Endothelial cell (in vitro differentiated cells): ENCODE data around the gene UBE2L3. TPM values are rescaled to one million over a fixed set of nuclear protein-coding genes. Genes with fewer than 3 reads are reported as not detected.
"Not testable (repeated sequence)": the region's sequence is repeated elsewhere in the genome, so short reads cannot be mapped to it uniquely, and the experiment has no call there.

Source experiments
- DNase-seq: peaks from one replicate; pipeline ENCODE4 v3.0.0; 2021; ENCODE audit warnings: low spot score
- H3K27ac Mint-ChIP-seq: one replicate; pipeline ENCODE4 v1.8.0; 2021; ENCODE audit warnings: mixed read lengths, inconsistent platforms; ENCODE audit not compliant: unreplicated experiment
- H3K27me3 Mint-ChIP-seq: one replicate; pipeline ENCODE4 v1.8.0; 2021; ENCODE audit warnings: mild to moderate bottlenecking, moderate library complexity, mixed read lengths, inconsistent platforms; ENCODE audit not compliant: unreplicated experiment
- H3K36me3 Mint-ChIP-seq: one replicate; pipeline ENCODE4 v1.8.0; 2021; ENCODE audit warnings: mild to moderate bottlenecking, low read depth, mixed read lengths, inconsistent platforms; ENCODE audit not compliant: unreplicated experiment
- H3K4me1 Mint-ChIP-seq: one replicate; pipeline ENCODE4 v1.8.0; 2021; ENCODE audit warnings: mild to moderate bottlenecking, mixed read lengths, inconsistent platforms; ENCODE audit not compliant: unreplicated experiment
- H3K4me3 Mint-ChIP-seq: one replicate; pipeline ENCODE4 v1.8.0; 2021; ENCODE audit warnings: mild to moderate bottlenecking, mixed read lengths, inconsistent platforms; ENCODE audit not compliant: unreplicated experiment
- H3K9me3 Mint-ChIP-seq: one replicate; pipeline ENCODE4 v1.8.0; 2021; ENCODE audit warnings: mixed read lengths, inconsistent platforms; ENCODE audit not compliant: unreplicated experiment
- total RNA-seq: library from RNA; stranded (reverse); fragmentation: NEBNext Ultra II Directional; extraction: Animal tissue kit (Norgen Biotek cat#: 25700); gene quantifications from one replicate; pipeline ENCODE4 v1.2.1, GENCODE V29; 2021; ENCODE audit not compliant: unreplicated experiment
- TF ChIP-seq, protein P1 (sequence below): fragments of 200-600 bp; sonication (generic); IDR thresholded peaks from one replicate; pipeline ENCODE4 v1.5.0; 2021; ENCODE audit warnings: antibody characterized with exemption; ENCODE audit not compliant: unreplicated experiment

The UBE2L3 gene
- total RNA-seq, 1 donor from 2014 or later, result 62.2 TPM

DNA sequence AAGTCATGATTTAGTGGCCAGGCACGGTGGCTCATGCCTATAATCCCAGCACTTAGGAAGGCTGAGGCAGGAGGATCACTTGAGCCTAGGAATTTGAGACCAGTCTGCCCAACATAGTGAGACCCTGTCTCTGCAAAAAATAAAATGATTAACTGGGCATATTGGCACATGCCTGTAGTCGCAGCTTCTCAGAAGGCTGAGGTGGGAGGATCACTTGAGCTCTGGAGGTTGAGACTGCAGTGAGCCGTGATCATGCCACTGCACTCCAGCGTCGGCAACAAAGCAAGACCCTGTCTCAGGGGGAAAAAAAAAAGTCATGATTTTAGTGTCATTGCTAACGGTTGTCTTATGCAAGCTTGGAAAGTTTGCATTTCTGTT is 11.9 kb downstream of the UBE2L3 start:
- Mint-ChIP-seq H3K9me3 (no peaks in the 10 kb centered on the region), H3K27ac (no peak overlapping the region), H3K36me3 (peaks cover 7% of the 10 kb centered on the region), H3K4me1 (peaks cover 16% of the 10 kb centered on the region), H3K4me3 (no peak overlapping the region), H3K27me3 (peaks cover 4% of the 10 kb centered on the region)
- no peak for DNase-seq
- TF ChIP-seq, protein P1, sequence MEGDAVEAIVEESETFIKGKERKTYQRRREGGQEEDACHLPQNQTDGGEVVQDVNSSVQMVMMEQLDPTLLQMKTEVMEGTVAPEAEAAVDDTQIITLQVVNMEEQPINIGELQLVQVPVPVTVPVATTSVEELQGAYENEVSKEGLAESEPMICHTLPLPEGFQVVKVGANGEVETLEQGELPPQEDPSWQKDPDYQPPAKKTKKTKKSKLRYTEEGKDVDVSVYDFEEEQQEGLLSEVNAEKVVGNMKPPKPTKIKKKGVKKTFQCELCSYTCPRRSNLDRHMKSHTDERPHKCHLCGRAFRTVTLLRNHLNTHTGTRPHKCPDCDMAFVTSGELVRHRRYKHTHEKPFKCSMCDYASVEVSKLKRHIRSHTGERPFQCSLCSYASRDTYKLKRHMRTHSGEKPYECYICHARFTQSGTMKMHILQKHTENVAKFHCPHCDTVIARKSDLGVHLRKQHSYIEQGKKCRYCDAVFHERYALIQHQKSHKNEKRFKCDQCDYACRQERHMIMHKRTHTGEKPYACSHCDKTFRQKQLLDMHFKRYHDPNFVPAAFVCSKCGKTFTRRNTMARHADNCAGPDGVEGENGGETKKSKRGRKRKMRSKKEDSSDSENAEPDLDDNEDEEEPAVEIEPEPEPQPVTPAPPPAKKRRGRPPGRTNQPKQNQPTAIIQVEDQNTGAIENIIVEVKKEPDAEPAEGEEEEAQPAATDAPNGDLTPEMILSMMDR, result no peak

DNA sequence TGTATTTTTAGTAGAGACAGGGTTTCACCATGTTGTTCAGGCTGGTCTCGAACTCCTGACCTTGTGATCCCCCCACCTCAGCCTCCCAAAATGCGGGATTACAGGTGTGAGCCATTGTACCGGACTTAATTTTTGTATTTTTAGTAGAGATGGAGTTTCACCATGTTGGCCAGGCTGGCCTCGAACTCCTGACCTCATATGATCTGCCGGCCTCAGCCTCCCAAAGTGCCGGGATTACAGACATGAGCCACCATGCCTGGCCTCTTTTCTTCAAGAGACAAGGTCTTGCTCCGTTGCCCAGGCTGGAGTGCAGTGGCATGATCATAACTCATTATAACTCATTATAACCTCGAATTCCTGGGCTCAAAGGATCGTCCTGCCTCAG is 13.1 kb downstream of the UBE2L3 start:
- peaks cover 11% of the 10 kb centered on the region for H3K36me3 Mint-ChIP-seq

DNA sequence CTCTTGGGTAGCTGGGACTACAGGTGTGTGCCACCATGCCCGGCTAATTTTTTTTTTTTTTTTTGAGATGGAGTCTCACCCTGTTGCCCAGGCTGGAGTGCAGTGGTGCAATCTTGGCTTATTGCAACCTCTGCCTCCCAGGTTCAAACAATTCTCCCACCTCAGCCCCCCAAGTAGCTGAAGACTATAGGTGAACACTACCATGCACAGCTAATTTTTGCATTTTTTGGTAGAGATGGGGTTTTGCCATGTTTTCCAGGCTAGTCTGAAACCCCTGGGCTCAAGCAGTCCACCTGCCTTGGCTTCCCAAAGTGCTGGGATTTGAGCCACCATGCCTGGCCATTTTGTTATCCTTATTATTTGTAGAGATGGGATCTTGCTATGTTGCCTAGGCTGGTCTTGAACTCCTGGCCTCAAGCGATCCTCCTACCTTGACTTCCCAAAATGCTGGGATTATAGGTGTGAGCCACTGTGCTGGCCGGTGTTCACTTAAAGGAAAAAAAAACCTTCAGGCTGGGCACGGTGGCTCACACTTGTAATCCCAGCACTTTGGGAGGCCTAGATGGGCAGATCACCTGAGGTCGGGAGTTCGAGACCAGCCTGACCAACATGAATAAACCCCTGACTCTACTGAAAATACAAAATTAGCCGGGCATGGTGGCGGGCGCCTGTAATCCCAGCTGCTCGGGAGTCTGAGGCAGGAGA is 13.6 kb downstream of the UBE2L3 start:
- H3K27me3 Mint-ChIP-seq, H3K4me3 Mint-ChIP-seq, H3K9me3 Mint-ChIP-seq, H3K27ac Mint-ChIP-seq, DNase-seq: not testable (repeated sequence)
- peaks cover 16% of the 10 kb centered on the region for H3K4me1 Mint-ChIP-seq
- peaks cover 11% of the 10 kb centered on the region for H3K36me3 Mint-ChIP-seq

More for the DNA sequence above, 13.1 kb downstream of the UBE2L3 start:
- not testable (repeated sequence) for H3K27me3 Mint-ChIP-seq, H3K27ac Mint-ChIP-seq, H3K4me3 Mint-ChIP-seq, DNase-seq, H3K9me3 Mint-ChIP-seq
- peaks cover 16% of the 10 kb centered on the region for H3K4me1 Mint-ChIP-seq

DNA sequence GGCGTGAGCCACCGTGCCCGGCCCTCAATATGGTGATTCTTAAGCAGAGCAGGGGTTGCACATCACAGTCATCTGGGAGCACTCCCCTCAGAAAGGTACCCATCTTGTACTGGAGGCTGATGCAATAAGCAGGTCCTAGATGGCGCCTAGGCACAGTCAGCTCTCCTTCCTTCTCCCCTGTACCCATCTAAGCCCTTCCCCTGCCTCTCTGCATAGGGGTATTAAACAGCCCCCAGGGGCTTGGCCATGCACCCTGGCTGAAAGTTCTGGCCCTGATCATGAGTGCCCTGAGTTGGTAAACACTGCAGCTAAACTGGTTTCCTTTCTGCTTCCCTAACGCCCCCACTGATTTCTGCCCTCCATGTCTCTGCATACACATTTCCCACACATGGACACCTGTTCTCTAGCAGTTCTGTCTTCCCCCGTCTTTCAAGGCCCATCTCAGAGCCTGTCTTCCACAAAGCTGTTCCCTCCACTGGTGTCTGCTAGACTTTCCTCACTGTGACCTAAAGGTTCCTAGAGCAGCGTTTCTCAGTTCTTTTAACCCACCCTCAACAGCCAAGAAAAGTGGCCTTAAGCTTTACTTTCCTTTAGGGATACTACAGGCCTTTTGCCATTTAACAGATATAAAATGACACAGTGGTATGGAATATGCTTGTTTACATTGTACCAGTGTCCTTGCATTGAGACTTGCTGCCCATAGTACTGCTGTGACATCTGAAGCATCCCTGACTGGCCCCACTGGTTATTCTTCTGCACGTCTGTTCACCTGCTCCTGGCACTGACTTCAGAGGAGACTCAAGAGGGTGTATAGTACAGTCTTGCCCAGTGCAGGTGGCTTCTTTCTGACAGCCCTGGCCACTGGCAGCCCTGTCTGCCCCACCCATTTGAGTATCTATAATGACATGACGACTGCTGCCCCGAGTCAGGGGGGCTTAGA is 15.6 kb downstream of the UBE2L3 start:
- Mint-ChIP-seq H3K36me3 (peaks cover 15% of the 10 kb centered on the region), H3K27me3 (peaks cover 1% of the 10 kb centered on the region), H3K4me3 (no peak overlapping the region), H3K9me3 (no peaks in the 10 kb centered on the region), H3K27ac (no peak overlapping the region), H3K4me1 (peaks cover 18% of the 10 kb centered on the region)
- DNase-seq, result no peak
- TF ChIP-seq, protein P1, result no peak

DNA sequence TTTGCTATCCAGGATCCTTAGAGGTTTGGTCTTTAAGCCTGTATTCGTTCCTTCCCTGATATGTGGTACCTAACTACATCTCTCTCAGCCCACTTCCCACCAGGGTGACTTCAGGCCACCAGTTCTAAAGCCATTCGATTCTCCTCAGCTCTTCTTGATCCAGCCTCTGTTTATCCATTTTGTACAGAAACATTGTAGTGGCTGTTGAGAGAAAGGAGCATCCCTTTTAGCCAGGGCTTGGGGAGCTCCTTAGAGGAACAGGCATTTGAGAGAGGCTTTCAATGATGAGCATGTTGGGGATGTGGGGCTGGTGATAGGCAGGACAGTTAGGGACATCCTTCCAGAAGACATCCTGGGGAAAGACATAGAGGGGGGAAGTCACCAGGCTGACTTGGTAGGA is 17.9 kb downstream of the UBE2L3 start:
- TF ChIP-seq, protein P1, result no peak
- Mint-ChIP-seq H3K4me1 (peaks cover 12% of the 10 kb centered on the region), H3K27me3 (peaks cover 1% of the 10 kb centered on the region), H3K36me3 (peaks cover 16% of the 10 kb centered on the region), H3K9me3 (no peaks in the 10 kb centered on the region), H3K27ac (no peak overlapping the region), H3K4me3 (no peak overlapping the region)
- no peak for DNase-seq
